ENCODE data around the gene CPT1A. TPM values are rescaled to one million over a fixed set of nuclear protein-coding genes. Genes with fewer than 3 reads are reported as not detected.
"Not testable (repeated sequence)": the region's sequence is repeated elsewhere in the genome, so short reads cannot be mapped to it uniquely, and the experiment has no call there.

CPT1A gene
- polyA plus RNA-seq, 1 of the 3 experiments (the other 2 are of a cell fraction): 31.2 TPM

DNA sequence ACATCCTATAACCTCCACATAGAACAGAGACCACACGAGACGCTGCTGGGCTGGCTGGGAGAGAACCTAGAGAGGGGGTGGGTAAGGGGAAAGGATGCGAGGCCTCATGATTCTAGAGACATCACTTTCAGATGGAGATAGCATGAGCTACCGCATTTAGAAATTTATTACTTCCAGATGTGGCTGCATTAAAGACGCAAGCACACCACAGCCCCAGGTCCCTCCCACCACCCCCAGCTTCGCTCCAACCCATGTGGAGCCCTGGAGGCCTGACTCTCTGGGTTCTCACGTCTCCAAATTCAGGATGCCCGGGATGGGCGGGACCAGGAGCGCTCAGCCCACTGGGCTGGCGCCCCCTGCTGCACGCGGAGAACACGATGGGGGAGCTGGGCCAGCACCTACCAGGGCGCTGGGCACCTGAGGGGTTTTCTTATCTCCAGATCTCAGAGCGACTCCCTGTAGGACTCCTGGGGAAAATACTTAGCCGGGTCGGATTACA lies 48.3 kb upstream of the CPT1A start:
- Histone ChIP-seq H3K27me3 (ENCODE audit: insufficient read depth) (no peaks in the 10 kb centered on the region), H3K79me2 (ENCODE audit: insufficient read depth) (no peaks in the 10 kb centered on the region), H3K27ac (ENCODE audit: low read depth in 2 of 2, low read length in 1 of 2) (peak overlapping the region; percentile 83 to 90), H3F3A (replicated peaks; ENCODE audit: insufficient read depth) (peaks cover 17% of the 10 kb centered on the region), H3K4me2 (peak overlapping the region; percentile 73; the same call in 1 of the 2 replicates), H3K9me3 (no peaks in the 10 kb centered on the region), H3K36me3 (replicated peaks in 1 of 2; ENCODE audit: control insufficient read depth in 1 of 2, insufficient read depth in 2 of 2, low read length in 1 of 2) (peaks cover 15 to 20% of the 10 kb centered on the region in 2 experiments), H3K4me3 (ENCODE audit: low read depth in 2 of 2, low read length in 1 of 2) (peak overlapping the region in 1 of 2 experiments; percentile 19; a peak in 1 of 4 replicates), H3K9me2 (no peaks in the 10 kb centered on the region), H4K20me1 (ENCODE audit: insufficient read depth) (peaks cover 18% of the 10 kb centered on the region), H3K9ac (no peak overlapping the region), H3K4me1 (ENCODE audit: control insufficient read depth in 1 of 2, insufficient read depth in 2 of 2, low read depth in 1 of 2, low read length in 1 of 2) (peaks cover 25 to 33% of the 10 kb centered on the region in 2 experiments), H2AFZ (ENCODE audit: low read depth) (no peak overlapping the region)
- TF ChIP-seq GATA2 (CRISPR knock-in tag; IDR thresholded peaks at IDR 0.05): peak; percentile 67
- peak; percentile 17; the same call in 1 of the 2 replicates for TF ChIP-seq RCOR1 (IDR thresholded peaks at IDR 0.05; ENCODE audit: low read length)
- TF ChIP-seq RAD21 (IDR thresholded peaks at IDR 0.05; ENCODE audit: low read length): peak; percentile 63
- peak; percentile 82 for TF ChIP-seq TCF12 (IDR thresholded peaks at IDR 0.05)
- TF ChIP-seq, protein P1, sequence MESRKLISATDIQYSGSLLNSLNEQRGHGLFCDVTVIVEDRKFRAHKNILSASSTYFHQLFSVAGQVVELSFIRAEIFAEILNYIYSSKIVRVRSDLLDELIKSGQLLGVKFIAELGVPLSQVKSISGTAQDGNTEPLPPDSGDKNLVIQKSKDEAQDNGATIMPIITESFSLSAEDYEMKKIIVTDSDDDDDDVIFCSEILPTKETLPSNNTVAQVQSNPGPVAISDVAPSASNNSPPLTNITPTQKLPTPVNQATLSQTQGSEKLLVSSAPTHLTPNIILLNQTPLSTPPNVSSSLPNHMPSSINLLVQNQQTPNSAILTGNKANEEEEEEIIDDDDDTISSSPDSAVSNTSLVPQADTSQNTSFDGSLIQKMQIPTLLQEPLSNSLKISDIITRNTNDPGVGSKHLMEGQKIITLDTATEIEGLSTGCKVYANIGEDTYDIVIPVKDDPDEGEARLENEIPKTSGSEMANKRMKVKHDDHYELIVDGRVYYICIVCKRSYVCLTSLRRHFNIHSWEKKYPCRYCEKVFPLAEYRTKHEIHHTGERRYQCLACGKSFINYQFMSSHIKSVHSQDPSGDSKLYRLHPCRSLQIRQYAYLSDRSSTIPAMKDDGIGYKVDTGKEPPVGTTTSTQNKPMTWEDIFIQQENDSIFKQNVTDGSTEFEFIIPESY (IDR thresholded peaks at IDR 0.05; ENCODE audit: borderline replicate concordance, low read depth): no peak
- no peak for TF ChIP-seq NFIC (IDR thresholded peaks at IDR 0.05; ENCODE audit: borderline replicate concordance)
- TF ChIP-seq EP300 (IDR thresholded peaks at IDR 0.05; ENCODE audit: borderline replicate concordance in 1 of 2, low read depth in 1 of 2, low read length in 1 of 2): peak in 1 of 2 experiments; percentile 13; a peak in 1 of 4 replicates
- no peak for TF ChIP-seq MEF2A (IDR thresholded peaks at IDR 0.05; ENCODE audit: borderline replicate concordance, low read depth)
- peak; percentile 85 for TF ChIP-seq MXI1 (IDR thresholded peaks at IDR 0.05; ENCODE audit: low read depth, low read length)
- TF ChIP-seq CHD2 (IDR thresholded peaks at IDR 0.05; ENCODE audit: low read length, partially characterized antibody): peak; percentile 68
- no peak for TF ChIP-seq EZH2phosphoT487 (IDR thresholded peaks at IDR 0.05; ENCODE audit: borderline replicate concordance, low read depth)
- TF ChIP-seq, protein P2, sequence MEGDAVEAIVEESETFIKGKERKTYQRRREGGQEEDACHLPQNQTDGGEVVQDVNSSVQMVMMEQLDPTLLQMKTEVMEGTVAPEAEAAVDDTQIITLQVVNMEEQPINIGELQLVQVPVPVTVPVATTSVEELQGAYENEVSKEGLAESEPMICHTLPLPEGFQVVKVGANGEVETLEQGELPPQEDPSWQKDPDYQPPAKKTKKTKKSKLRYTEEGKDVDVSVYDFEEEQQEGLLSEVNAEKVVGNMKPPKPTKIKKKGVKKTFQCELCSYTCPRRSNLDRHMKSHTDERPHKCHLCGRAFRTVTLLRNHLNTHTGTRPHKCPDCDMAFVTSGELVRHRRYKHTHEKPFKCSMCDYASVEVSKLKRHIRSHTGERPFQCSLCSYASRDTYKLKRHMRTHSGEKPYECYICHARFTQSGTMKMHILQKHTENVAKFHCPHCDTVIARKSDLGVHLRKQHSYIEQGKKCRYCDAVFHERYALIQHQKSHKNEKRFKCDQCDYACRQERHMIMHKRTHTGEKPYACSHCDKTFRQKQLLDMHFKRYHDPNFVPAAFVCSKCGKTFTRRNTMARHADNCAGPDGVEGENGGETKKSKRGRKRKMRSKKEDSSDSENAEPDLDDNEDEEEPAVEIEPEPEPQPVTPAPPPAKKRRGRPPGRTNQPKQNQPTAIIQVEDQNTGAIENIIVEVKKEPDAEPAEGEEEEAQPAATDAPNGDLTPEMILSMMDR (IDR thresholded peaks at IDR 0.05): peak; percentile 82
- TF ChIP-seq SMC3 (IDR thresholded peaks at IDR 0.05; ENCODE audit: low read depth, low read length): peak; percentile 57
- CTCF ChIA-PET: interaction anchor here (0.7 to 3.0 kb wide), 48 partner anchors 9 to 795 kb away, joined by 3 to 16 read pairs (median 4); partner anchors contain the start of genes CPT1A, MRGPRF and TPCN2
- 27% methylated on average over 17 of the region's 18 CpGs for WGBS (ENCODE audit: low lambda C conversion rate)
- DNase-seq: peak; percentile 89
- POLR2A ChIA-PET: interaction anchor here (0.7 to 1.4 kb wide), 4 partner anchors 14 to 279 kb away, joined by 3 to 4 read pairs (median 4); partner anchors contain the start of genes IGHMBP2 and MRPL21

DNA sequence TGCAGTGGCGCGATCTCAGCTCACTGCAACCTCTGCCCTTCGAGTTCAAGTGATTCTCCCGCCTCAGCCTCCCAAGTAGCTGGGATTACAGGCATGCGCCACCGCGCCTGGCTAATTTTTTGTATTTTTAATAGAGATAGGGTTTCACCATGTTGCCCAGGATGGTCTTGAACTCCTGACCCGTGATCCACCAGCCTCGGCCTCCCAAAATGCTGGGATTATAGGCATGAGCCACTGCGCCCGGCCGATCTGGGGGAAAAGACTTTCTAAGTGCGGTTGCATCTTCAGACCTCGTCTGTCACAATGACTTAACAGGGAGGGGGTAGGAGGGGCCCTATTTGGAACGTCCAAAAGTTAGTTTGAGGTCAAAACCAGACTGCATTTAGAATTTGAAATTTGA lies 43.1 kb upstream of the CPT1A start:
- H3K4me1 ChIP-seq (ENCODE audit: control insufficient read depth in 1 of 2, insufficient read depth in 2 of 2, low read depth in 1 of 2, low read length in 1 of 2); POLR2A ChIA-PET; H2AFZ ChIP-seq (ENCODE audit: low read depth); H3K27ac ChIP-seq (ENCODE audit: low read depth in 2 of 2, low read length in 1 of 2); H3K79me2 ChIP-seq (ENCODE audit: insufficient read depth); H3K4me2 ChIP-seq; CTCF ChIA-PET; H3F3A ChIP-seq (replicated peaks; ENCODE audit: insufficient read depth); H3K36me3 ChIP-seq (replicated peaks in 1 of 2; ENCODE audit: control insufficient read depth in 1 of 2, insufficient read depth in 2 of 2, low read length in 1 of 2); H3K9me2 ChIP-seq; DNase-seq; H4K20me1 ChIP-seq (ENCODE audit: insufficient read depth); H3K9ac ChIP-seq; H3K27me3 ChIP-seq (ENCODE audit: insufficient read depth); H3K9me3 ChIP-seq; H3K4me3 ChIP-seq (ENCODE audit: low read depth in 2 of 2, low read length in 1 of 2): not testable (repeated sequence)
- 92% methylated on average over 15 of the region's 15 CpGs for WGBS (ENCODE audit: low lambda C conversion rate)

All from SK-N-SH (cell line).